GM12891 (cell line): Measurements from ENCODE around the gene ANO4.

Experiments
- DNase-seq: peaks from one replicate; pipeline ENCODE4 v3.0.0; 2011; ENCODE audit warnings: low spot score; ENCODE audit not compliant: insufficient read length
- FAIRE-seq: peaks from 2 replicates; lab custom pipeline; 2011; peaks lifted over from hg19 to GRCh38; lab: Jason Lieb, UNC
- PAX5 ChIP-seq: IDR thresholded peaks from 2 replicates; pipeline ENCODE4 v1.6.1; 2011; ENCODE audit warnings: low read length, moderate library complexity, mild to moderate bottlenecking; ENCODE audit not compliant: insufficient read depth, severe bottlenecking
- POLR2A ChIP-seq: IDR thresholded peaks from 2 replicates; pipeline ENCODE4 v1.6.1; 2011; ENCODE audit warnings: low read depth, low read length, control low read depth
- POLR2AphosphoS5 ChIP-seq: IDR thresholded peaks from 2 replicates; pipeline ENCODE4 v1.6.1; 2011; ENCODE audit warnings: low read depth, low read length, control low read depth
- POU2F2 ChIP-seq: IDR thresholded peaks from 2 replicates; pipeline ENCODE4 v1.6.1; 2011; ENCODE audit warnings: low read depth, mild to moderate bottlenecking, control low read depth, low read length, moderate library complexity
- SPI1 ChIP-seq: IDR thresholded peaks from 2 replicates; pipeline ENCODE4 v1.6.1; 2011; ENCODE audit warnings: low read depth, low read length, control low read depth
- TAF1 ChIP-seq: IDR thresholded peaks from 2 replicates; pipeline ENCODE4 v1.6.1; 2011; ENCODE audit warnings: low read depth, low read length, control low read depth

The ANO4 gene

GRCh38 chr12:100899301-100899700 is 104.7 kb downstream of the ANO4 start:
- DNase-seq, result no peak
- TF ChIP-seq POLR2A, result no peak
- no peak for TF ChIP-seq POLR2AphosphoS5
- TF ChIP-seq SPI1, result no peak
- TF ChIP-seq PAX5, result no peak
- TF ChIP-seq POU2F2, result no peak
- TF ChIP-seq TAF1, result no peak
- FAIRE-seq, result no peak

DNA sequence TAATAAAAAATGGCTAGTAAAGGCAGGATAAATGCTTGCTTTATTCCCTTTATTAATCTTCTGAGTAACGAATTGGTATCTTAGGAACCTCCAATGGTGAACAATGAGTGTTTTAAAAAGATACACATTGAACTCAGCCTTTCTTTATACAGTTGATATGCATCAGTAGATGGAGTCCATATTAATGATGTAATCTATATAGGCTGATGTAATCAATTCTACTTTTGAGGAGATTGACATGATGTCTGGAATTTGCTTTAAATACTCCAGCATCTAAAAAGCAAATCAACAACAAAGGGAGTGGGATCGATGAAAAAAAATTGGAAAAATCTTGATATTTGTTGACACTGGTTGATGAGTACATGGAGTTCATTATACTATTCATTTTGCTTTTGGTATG is 106.2 kb downstream of the ANO4 start:
- DNase-seq (no peak), FAIRE-seq (no peak)
- no peak for TF ChIP-seq TAF1
- TF ChIP-seq POLR2AphosphoS5, result no peak
- TF ChIP-seq POU2F2, result no peak
- no peak for TF ChIP-seq PAX5
- TF ChIP-seq SPI1, result no peak
- no peak for TF ChIP-seq POLR2A

GRCh38 chr12:100901266-100901665 is 106.7 kb downstream of the ANO4 start:
- DNase-seq, result no peak
- TF ChIP-seq POLR2AphosphoS5, result no peak
- TF ChIP-seq TAF1, result no peak
- no peak for FAIRE-seq

DNA sequence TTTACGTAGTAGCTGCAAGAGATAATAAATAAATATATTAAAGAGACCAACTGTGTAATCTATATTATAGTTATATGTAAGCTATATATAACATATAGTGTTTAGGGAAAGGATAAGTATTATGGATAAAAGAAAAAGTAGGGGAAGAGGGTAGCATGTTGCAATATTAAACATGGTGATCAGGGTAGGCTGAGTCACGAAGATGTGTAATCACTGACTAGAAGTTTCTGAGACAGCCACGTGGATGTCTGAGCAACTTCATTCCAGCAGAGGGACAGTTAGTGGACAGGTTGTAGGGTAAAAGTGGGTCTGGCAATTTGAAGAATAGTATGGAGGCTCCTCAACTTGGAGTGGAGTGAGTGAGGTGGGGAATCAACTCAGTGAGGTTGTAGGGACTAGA is 109.7 kb downstream of the ANO4 start:
- no peak for DNase-seq
- TF ChIP-seq POU2F2 (no peak), PAX5 (no peak), POLR2AphosphoS5 (no peak), TAF1 (no peak), POLR2A (no peak), SPI1 (no peak)

GRCh38 chr12:100908501-100908900 is 113.9 kb downstream of the ANO4 start:
- DNase-seq, result no peak

More for the DNA sequence above, 109.7 kb downstream of the ANO4 start:
- no peak for FAIRE-seq

GRCh38 chr12:100913872-100914592 is 119.5 kb downstream of the ANO4 start:
- no peak for TF ChIP-seq SPI1
- no peak for TF ChIP-seq PAX5
- TF ChIP-seq TAF1, result no peak
- no peak for TF ChIP-seq POU2F2
- TF ChIP-seq POLR2A, result no peak
- no peak for TF ChIP-seq POLR2AphosphoS5
- FAIRE-seq (no peak), DNase-seq (no peak)

More at GRCh38 chr12:100908501-100908900, 113.9 kb downstream of the ANO4 start:
- TF ChIP-seq PAX5 (no peak), TAF1 (no peak), POU2F2 (no peak), SPI1 (no peak), POLR2AphosphoS5 (no peak), POLR2A (no peak)
- FAIRE-seq, result no peak

DNA sequence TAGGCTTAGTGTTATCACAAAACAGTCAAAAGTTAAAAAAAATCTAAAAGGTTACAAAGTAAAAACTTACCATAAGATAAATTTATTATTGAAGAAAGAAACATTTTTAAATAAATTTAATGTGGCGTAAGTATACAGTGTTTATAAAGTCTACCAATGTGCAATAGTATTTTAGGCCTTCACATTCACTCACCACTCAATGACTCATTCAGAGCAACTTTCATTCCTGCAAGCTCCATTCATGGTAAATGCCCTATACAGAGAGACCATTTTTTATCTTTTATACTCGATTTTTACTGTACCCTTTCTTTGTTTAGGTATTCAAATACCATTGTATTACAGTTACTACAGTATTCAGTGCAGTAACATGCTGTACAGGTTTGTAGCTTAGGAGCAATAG is 124.5 kb downstream of the ANO4 start:
- DNase-seq (no peak), FAIRE-seq (no peak)
- TF ChIP-seq PAX5, result no peak

- DNase-seq (no peak), FAIRE-seq (no peak)
- TF ChIP-seq POLR2AphosphoS5, result no peak
- no peak for TF ChIP-seq TAF1
- no peak for TF ChIP-seq POLR2A
- no peak for TF ChIP-seq POU2F2
- TF ChIP-seq PAX5, result no peak
- TF ChIP-seq SPI1, result no peak
Measured at GRCh38 chr12:100920493-100920892, 125.9 kb downstream of the ANO4 start.

GRCh38 chr12:100926669-100927248 is 132.2 kb downstream of the ANO4 start:
- no peak for DNase-seq
- FAIRE-seq, result no peak
- TF ChIP-seq TAF1, result no peak
- TF ChIP-seq SPI1, result no peak
- no peak for TF ChIP-seq POU2F2
- no peak for TF ChIP-seq POLR2AphosphoS5
- no peak for TF ChIP-seq PAX5
- no peak for TF ChIP-seq POLR2A

GRCh38 chr12:100927826-100928225 is 133.2 kb downstream of the ANO4 start:
- TF ChIP-seq POU2F2 (no peak), SPI1 (no peak), TAF1 (no peak), POLR2AphosphoS5 (no peak), POLR2A (no peak), PAX5 (no peak)
- FAIRE-seq (no peak), DNase-seq (no peak)
